HepG2 (cell line): ENCODE data around the gene PRPF38B.

Experiments
- POLR2A ChIP-seq, 2 experiments: IDR thresholded peaks; 2 replicates each; pipeline ENCODE4 v1.6.1; 2011; ENCODE audit warnings: low read depth in 2 of 2, low read length in 2 of 2, mild to moderate bottlenecking in 1 of 2, moderate library complexity in 1 of 2; ENCODE audit not compliant: insufficient read depth in 1 of 2
- ZSCAN29 ChIP-seq: sonication (generic); formaldehyde crosslinking; conservative IDR thresholded peaks from 2 replicates; pipeline ENCODE4 v1.4.0; 2020; ENCODE audit warnings: mild to moderate bottlenecking, missing genetic modification reagents
- TF ChIP-seq, protein P1 (sequence below): sonication (generic); formaldehyde crosslinking; conservative IDR thresholded peaks from 2 replicates; pipeline ENCODE4 v1.8.1; 2023; ENCODE audit warnings: missing genetic modification reagents

DNA sequence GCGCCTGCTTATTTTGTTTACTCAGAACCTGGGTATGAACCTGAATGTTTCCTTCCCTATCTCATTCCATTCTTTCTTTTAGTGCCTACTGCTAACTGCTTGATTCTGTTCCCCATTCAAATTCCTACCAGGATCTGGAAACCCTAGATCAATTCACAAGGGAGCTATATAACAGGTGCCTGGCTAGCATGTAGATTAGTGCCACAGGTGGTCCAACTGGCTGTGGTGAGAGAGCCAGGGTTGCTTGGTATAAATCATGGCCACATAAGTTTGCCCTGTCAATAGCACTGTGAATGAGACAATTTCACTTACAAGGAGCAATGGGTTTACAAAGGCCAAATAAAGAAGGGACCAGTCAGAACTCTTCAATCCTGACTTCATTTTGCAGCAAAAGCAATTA is 6.6 kb upstream of the PRPF38B start:
- TF ChIP-seq POLR2A (IDR thresholded peaks at IDR 0.05; ENCODE audit: insufficient read depth in 1 of 2, low read depth in 2 of 2, low read length in 2 of 2) (no peak), ZSCAN29 (CRISPR knock-in tag) (no peak)
- TF ChIP-seq, protein P1, sequence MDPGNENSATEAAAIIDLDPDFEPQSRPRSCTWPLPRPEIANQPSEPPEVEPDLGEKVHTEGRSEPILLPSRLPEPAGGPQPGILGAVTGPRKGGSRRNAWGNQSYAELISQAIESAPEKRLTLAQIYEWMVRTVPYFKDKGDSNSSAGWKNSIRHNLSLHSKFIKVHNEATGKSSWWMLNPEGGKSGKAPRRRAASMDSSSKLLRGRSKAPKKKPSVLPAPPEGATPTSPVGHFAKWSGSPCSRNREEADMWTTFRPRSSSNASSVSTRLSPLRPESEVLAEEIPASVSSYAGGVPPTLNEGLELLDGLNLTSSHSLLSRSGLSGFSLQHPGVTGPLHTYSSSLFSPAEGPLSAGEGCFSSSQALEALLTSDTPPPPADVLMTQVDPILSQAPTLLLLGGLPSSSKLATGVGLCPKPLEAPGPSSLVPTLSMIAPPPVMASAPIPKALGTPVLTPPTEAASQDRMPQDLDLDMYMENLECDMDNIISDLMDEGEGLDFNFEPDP (CRISPR knock-in tag): no peak
